Suppressor macrophage treated with lipopolysaccharide for 4 hours (primary cell): ENCODE data around the gene PITX2.
A peak's percentile ranks its signal among the peaks of the same experiment; 100 is the strongest.

Experiments
- DNase-seq: peaks from one replicate; pipeline ENCODE4 v3.0.0-alpha.2; 2020

Gene PITX2

GRCh38 chr4:110621839-110622751 lies 782 bp downstream of the PITX2 start:
- DNase-seq: no peak

- no peak for DNase-seq
Observed at GRCh38 chr4:110621328-110621812, 1.5 kb downstream of the PITX2 start.

GRCh38 chr4:110620691-110621327 lies 2.1 kb downstream of the PITX2 start:
- DNase-seq: peak; percentile 17

GRCh38 chr4:110620322-110620690 lies 2.6 kb downstream of the PITX2 start:
- no peak for DNase-seq

GRCh38 chr4:110619463-110620247 lies 3.2 kb downstream of the PITX2 start:
- no peak for DNase-seq

- no peak for DNase-seq
Observed at GRCh38 chr4:110618581-110619462, 4.1 kb downstream of the PITX2 start.

GRCh38 chr4:110617646-110618580 lies 5.0 kb downstream of the PITX2 start:
- no peak for DNase-seq

GRCh38 chr4:110617075-110617640 lies 5.7 kb downstream of the PITX2 start:
- DNase-seq: no peak

- DNase-seq: no peak
Observed at GRCh38 chr4:110616238-110617074, 6.4 kb downstream of the PITX2 start.

GRCh38 chr4:110615353-110616237 lies 7.3 kb downstream of the PITX2 start:
- no peak for DNase-seq

GRCh38 chr4:110614976-110615352 lies 7.9 kb downstream of the PITX2 start:
- DNase-seq: no peak

GRCh38 chr4:110614173-110614963 lies 8.5 kb downstream of the PITX2 start:
- no peak for DNase-seq

- DNase-seq: no peak
Observed at GRCh38 chr4:110613745-110614144, 9.1 kb downstream of the PITX2 start.

GRCh38 chr4:110612631-110613269 lies 10.1 kb downstream of the PITX2 start:
- no peak for DNase-seq

GRCh38 chr4:110611968-110612447 lies 10.9 kb downstream of the PITX2 start:
- DNase-seq: no peak

GRCh38 chr4:110610940-110611831 lies 11.7 kb downstream of the PITX2 start:
- no peak for DNase-seq
